Ovary (tissue), 9 donors: Measurements from ENCODE around the gene TTLL5. TPM values are rescaled to one million over a fixed set of nuclear protein-coding genes. Genes with fewer than 3 reads are reported as not detected.

ENCODE experiments used
- DNase-seq, 5 donors: peaks; one replicate each; pipeline ENCODE4 v3.0.0-alpha.2; 2019 to 2020
- H3K27ac ChIP-seq, 2 donors: fragments of 200-600 bp; one replicate each; pipeline versions ENCODE4 v1.5.1 to v1.8.0; 2019 to 2022
- H3K27me3 ChIP-seq: fragments of 200-600 bp; one replicate; pipeline ENCODE4 v1.8.0; 2022
- H3K36me3 ChIP-seq: fragments of 200-600 bp; sonication (generic); one replicate; pipeline ENCODE4 v1.5.1; 2019
- H3K4me1 ChIP-seq: one replicate; pipeline ENCODE4 v1.8.1; 2013; ENCODE audit warnings: mild to moderate bottlenecking, moderate library complexity; ENCODE audit not compliant: insufficient read depth
- H3K4me3 ChIP-seq: fragments of 200-600 bp; sonication (generic); one replicate; pipeline ENCODE4 v1.5.1; 2017
- H3K9me3 ChIP-seq, 2 donors: fragments of 200-600 bp in 1 of 2; sonication (generic) in 1 of 2; one replicate each; pipeline versions ENCODE4 v1.5.1 to v1.8.1; 2013 to 2019; ENCODE audit warnings: mild to moderate bottlenecking in 1 of 2, moderate library complexity in 1 of 2
- EP300 ChIP-seq: sonication (generic); formaldehyde crosslinking; IDR thresholded peaks from one replicate; pipeline ENCODE4 v1.6.1; 2017; ENCODE audit warnings: antibody characterized with exemption
- POLR2A ChIP-seq: fragments of 450-650 bp; IDR thresholded peaks from one replicate; pipeline ENCODE4 v1.6.1; 2017; ENCODE audit warnings: antibody characterized with exemption, mild to moderate bottlenecking, moderate library complexity
- WGBS, 3 donors: extraction: QIAGEN DNeasy Blood & Tissue Kit in 1 of 3; methylation state at CpG; one replicate each; pipeline versions ENCODE4 v1.1.5 to v1.1.7; 2013 to 2017; 5-methylcytosine and 5-hydroxymethylcytosine counted together
- intact Hi-C, 4 donors: fragments of 100-400 bp; cut with DNase I; formaldehyde crosslinking; loops; one replicate each; pipeline versions ENCODE4 v1.11.0 to v1.15.1; 2022 to 2023
- polyA plus RNA-seq, 2 donors: library from polyadenylated mRNA; stranded (reverse); fragments of 200-250 nt in 1 of 2; fragments of 350-450 nt in 1 of 2; fragmentation: Illumina TruSeq in 1 of 2; extraction: RNeasy Lipid Tissue Mini Kit (QIAGEN cat#74804) in 1 of 2; gene quantifications; one replicate each; pipeline ENCODE4 v1.2.3, GENCODE V29; 2013 to 2014
- total RNA-seq, 7 donors: library from RNA; depleted of rRNA in 2 of 7; stranded (reverse); fragments of >200 nt in 2 of 7; fragmentation: NEBNext Ultra II Directional in 3 of 7; extraction: Animal tissue kit (Norgen Biotek cat#: 25700) in 3 of 7; gene quantifications; one replicate each; pipeline versions ENCODE4 v1.1.0 to v1.2.4, GENCODE V29; 2016 to 2023
- TF ChIP-seq, protein P1 (sequence below), 3 donors: fragments of 450-650 bp in 2 of 3; fragments of 200-600 bp in 1 of 3; IDR thresholded peaks; one replicate each; pipeline versions ENCODE4 v1.5.1 to v1.8.0; 2016 to 2022; ENCODE audit warnings: antibody characterized with exemption in 3 of 3, mild to moderate bottlenecking in 1 of 3
- donor health status: DM: no; HTN: no; CAD: no; lungs with moderate emphysema.
- donor health status: DM: no; HTN: no; CAD: no.
- donor health status: Bipolar disorder and iron deficiency.
- donor health status: DM: yes; HTN: yes; CAD: no.
- donor health status: DM: no; HTN: no; CAD: no.
- donor health status: DM: yes; HTN: yes; CAD: no.

The TTLL5 gene
- total and polyA plus RNA-seq, 9 donors: 11.0 to 34.9 (median 27.3) TPM

- no peak overlapping the region for H3K4me3 ChIP-seq
- no peaks in the 10 kb centered on the region for H3K36me3 ChIP-seq
- H3K27ac ChIP-seq: no peak overlapping the region
- TF ChIP-seq, protein P1, sequence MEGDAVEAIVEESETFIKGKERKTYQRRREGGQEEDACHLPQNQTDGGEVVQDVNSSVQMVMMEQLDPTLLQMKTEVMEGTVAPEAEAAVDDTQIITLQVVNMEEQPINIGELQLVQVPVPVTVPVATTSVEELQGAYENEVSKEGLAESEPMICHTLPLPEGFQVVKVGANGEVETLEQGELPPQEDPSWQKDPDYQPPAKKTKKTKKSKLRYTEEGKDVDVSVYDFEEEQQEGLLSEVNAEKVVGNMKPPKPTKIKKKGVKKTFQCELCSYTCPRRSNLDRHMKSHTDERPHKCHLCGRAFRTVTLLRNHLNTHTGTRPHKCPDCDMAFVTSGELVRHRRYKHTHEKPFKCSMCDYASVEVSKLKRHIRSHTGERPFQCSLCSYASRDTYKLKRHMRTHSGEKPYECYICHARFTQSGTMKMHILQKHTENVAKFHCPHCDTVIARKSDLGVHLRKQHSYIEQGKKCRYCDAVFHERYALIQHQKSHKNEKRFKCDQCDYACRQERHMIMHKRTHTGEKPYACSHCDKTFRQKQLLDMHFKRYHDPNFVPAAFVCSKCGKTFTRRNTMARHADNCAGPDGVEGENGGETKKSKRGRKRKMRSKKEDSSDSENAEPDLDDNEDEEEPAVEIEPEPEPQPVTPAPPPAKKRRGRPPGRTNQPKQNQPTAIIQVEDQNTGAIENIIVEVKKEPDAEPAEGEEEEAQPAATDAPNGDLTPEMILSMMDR (IDR thresholded peaks at IDR 0.05): no peak
- TF ChIP-seq POLR2A (no peak), EP300 (no peak)
- 92 to 95% (median 95%) methylated on average over 4 of the region's 4 CpGs for WGBS, 3 donors
- intact Hi-C loops: no loop called here
- no peaks in the 10 kb centered on the region for H3K9me3 ChIP-seq
- DNase-seq: no peak
- H3K27me3 ChIP-seq: no peaks in the 10 kb centered on the region
- H3K4me1 ChIP-seq: peaks cover 3% of the 10 kb centered on the region
Measured at GRCh38 chr14:75990297-75990696, 329.3 kb downstream of the TTLL5 start.

GRCh38 chr14:75991753-75992152, 330.7 kb downstream of the TTLL5 start:
- no peak overlapping the region for H3K27ac ChIP-seq
- no peak for DNase-seq
- 62 to 71% (median 68%) methylated on average over 4 of the region's 4 CpGs for WGBS, 3 donors
- H3K4me3 ChIP-seq: no peak overlapping the region
- H3K4me1 ChIP-seq: peaks cover 2% of the 10 kb centered on the region
- no peaks in the 10 kb centered on the region for H3K36me3 ChIP-seq
- H3K27me3 ChIP-seq: no peaks in the 10 kb centered on the region
- H3K9me3 ChIP-seq: no peaks in the 10 kb centered on the region
- TF ChIP-seq EP300 (no peak), POLR2A (no peak)
- TF ChIP-seq, protein P1 (IDR thresholded peaks at IDR 0.05): no peak
- intact Hi-C loops: no loop called here

DNA sequence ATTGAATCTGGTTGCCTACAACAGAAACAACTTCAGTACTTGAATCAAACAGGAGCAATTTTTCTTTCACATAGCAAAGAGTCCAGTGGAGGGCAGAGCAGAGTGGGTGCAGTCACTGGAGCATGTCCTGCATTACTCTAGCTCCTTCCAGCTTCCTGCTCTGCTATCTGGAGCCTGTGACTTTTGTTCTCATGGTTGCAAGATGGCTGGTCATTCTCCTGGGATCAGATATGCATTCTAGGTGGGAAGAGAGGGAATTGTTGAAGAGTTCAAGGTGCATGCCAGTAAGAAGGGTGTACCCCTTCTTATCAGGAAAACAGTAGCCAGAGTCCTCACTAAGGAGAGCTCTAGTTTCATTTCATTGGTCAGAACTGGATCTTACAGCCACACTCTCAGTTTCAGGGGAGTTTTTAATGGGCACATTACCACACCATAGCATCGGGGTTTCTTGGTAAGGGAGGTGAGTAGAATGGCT, 332.6 kb downstream of the TTLL5 start:
- Histone ChIP-seq H3K27ac (no peak overlapping the region), H3K27me3 (no peaks in the 10 kb centered on the region), H3K36me3 (no peaks in the 10 kb centered on the region), H3K4me1 (peaks cover 2% of the 10 kb centered on the region), H3K4me3 (no peak overlapping the region), H3K9me3 (no peaks in the 10 kb centered on the region)
- intact Hi-C loops: no loop called here
- 94 to 96% (median 96%) methylated on average over 1 of the region's 1 CpG for WGBS, 3 donors
- TF ChIP-seq EP300: no peak
- DNase-seq: no peak

GRCh38 chr14:75995372-75996041, 334.5 kb downstream of the TTLL5 start:
- H3K36me3 ChIP-seq: no peaks in the 10 kb centered on the region
- TF ChIP-seq POLR2A: no peak
- TF ChIP-seq EP300: peak; percentile 5
- peaks cover 2% of the 10 kb centered on the region for H3K4me1 ChIP-seq
- WGBS, 3 donors: 8 to 16% (median 8%) methylated on average over 17 of the region's 17 CpGs
- H3K9me3 ChIP-seq: no peaks in the 10 kb centered on the region
- intact Hi-C loops: no loop called here
- peak; percentile 56 to 74 (median 69) for DNase-seq
- H3K27me3 ChIP-seq: no peaks in the 10 kb centered on the region
- H3K27ac ChIP-seq: peak overlapping the region; percentile 1 to 46
- no peak overlapping the region for H3K4me3 ChIP-seq

GRCh38 chr14:75996488-75996887, 335.4 kb downstream of the TTLL5 start:
- WGBS, 3 donors: 81 to 86% (median 82%) methylated on average over 1 of the region's 1 CpG
- Histone ChIP-seq H3K4me3 (no peak overlapping the region), H3K36me3 (no peaks in the 10 kb centered on the region), H3K27ac (no peak overlapping the region), H3K4me1 (peaks cover 2% of the 10 kb centered on the region), H3K27me3 (no peaks in the 10 kb centered on the region), H3K9me3 (no peaks in the 10 kb centered on the region)
- no peak for TF ChIP-seq EP300
- TF ChIP-seq, protein P1 (IDR thresholded peaks at IDR 0.05): no peak
- no peak for TF ChIP-seq POLR2A
- no peak for DNase-seq
- intact Hi-C loops: no loop called here
